Fibroblast of skin of left biceps (primary cell): ENCODE data around the gene GPR162.
A peak's percentile ranks its signal among the peaks of the same experiment; 100 is the strongest.

ENCODE experiments used
- DNase-seq, 2 experiments: peaks; one replicate each; pipeline ENCODE4 v3.0.0-alpha.2; 2013; ENCODE audit warnings: low read depth in 2 of 2

The GPR162 gene

GRCh38 chr12:6821591-6822425 is at the start of gene GPR162:
Gene GPR162 (plus strand): TSS chr12:6821821. CDS start chr12:6823899, 2,078 bp downstream.
- no peak for DNase-seq

- no peak for DNase-seq
Measured at GRCh38 chr12:6772331-6772695, 49.3 kb upstream of the GPR162 start, which contains the start of gene LAG3. Gene LAG3 (plus strand): TSS chr12:6772520. CDS start chr12:6772853, 333 bp downstream.

- no peak for DNase-seq
Measured at GRCh38 chr12:6772726-6773589, 48.7 kb upstream of the GPR162 start.

GRCh38 chr12:6773590-6774351 is 47.9 kb upstream of the GPR162 start:
- DNase-seq: no peak

GRCh38 chr12:6774499-6775062 is 47.0 kb upstream of the GPR162 start:
- no peak for DNase-seq

GRCh38 chr12:6775185-6776174 is 46.1 kb upstream of the GPR162 start:
- no peak for DNase-seq

GRCh38 chr12:6777386-6777785 is 44.2 kb upstream of the GPR162 start:
- DNase-seq: no peak

GRCh38 chr12:6778217-6778573 is 43.4 kb upstream of the GPR162 start:
- DNase-seq: no peak

- peak; percentile 78 to 80 for DNase-seq
Measured at GRCh38 chr12:6778574-6779550, 42.8 kb upstream of the GPR162 start.

GRCh38 chr12:6779708-6780432 is 41.8 kb upstream of the GPR162 start:
- no peak for DNase-seq

- no peak for DNase-seq
Measured at GRCh38 chr12:6780573-6780972, 41.0 kb upstream of the GPR162 start.

GRCh38 chr12:6782119-6782518 is 39.5 kb upstream of the GPR162 start:
- DNase-seq: no peak

- DNase-seq: no peak
Measured at GRCh38 chr12:6782850-6783566, 38.6 kb upstream of the GPR162 start.

- DNase-seq: no peak
Measured at GRCh38 chr12:6783828-6784227, 37.8 kb upstream of the GPR162 start.

- no peak for DNase-seq
Measured at GRCh38 chr12:6784296-6784695, 37.3 kb upstream of the GPR162 start.

- no peak for DNase-seq
Measured at GRCh38 chr12:6784761-6785160, 36.9 kb upstream of the GPR162 start.

GRCh38 chr12:6786416-6787094 is 35.1 kb upstream of the GPR162 start:
- no peak for DNase-seq
